OCI-LY3 (cell line): ENCODE results near the gene NRAP.

Experiments
- EZH2phosphoT487 ChIP-seq: fragments of 200-600 bp; shearing (Covaris generic); IDR thresholded peaks from 2 replicates; pipeline ENCODE4 v1.6.1; 2018; ENCODE audit warnings: antibody characterized with exemption, mixed run types, low read depth
- TF ChIP-seq, protein P1 (sequence below): fragments of 200-600, 300-600 bp; sonication (generic); IDR thresholded peaks from 2 replicates; pipeline ENCODE4 v1.5.1; 2014; ENCODE audit warnings: antibody characterized with exemption, low read length, low read depth

DNA sequence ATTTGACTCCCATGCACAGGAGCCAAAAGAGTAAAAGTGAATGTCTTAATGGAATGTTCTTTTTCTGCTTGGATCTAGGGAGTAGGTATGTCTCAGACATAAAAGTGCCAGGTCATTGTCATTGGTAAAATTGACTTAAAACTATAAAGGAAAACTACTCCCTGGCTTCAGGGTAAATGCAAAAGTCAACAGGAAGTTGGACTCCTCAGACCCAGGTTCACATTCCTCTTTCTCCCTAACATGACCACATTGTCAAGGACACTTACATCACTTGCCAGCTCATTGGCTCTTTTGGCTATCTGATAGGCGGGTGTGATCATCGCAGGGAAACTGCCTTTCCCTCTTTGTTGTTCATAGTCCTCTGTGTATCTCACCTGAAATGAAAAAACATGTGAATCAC is 13.7 kb downstream of the NRAP start:
- TF ChIP-seq, protein P1, sequence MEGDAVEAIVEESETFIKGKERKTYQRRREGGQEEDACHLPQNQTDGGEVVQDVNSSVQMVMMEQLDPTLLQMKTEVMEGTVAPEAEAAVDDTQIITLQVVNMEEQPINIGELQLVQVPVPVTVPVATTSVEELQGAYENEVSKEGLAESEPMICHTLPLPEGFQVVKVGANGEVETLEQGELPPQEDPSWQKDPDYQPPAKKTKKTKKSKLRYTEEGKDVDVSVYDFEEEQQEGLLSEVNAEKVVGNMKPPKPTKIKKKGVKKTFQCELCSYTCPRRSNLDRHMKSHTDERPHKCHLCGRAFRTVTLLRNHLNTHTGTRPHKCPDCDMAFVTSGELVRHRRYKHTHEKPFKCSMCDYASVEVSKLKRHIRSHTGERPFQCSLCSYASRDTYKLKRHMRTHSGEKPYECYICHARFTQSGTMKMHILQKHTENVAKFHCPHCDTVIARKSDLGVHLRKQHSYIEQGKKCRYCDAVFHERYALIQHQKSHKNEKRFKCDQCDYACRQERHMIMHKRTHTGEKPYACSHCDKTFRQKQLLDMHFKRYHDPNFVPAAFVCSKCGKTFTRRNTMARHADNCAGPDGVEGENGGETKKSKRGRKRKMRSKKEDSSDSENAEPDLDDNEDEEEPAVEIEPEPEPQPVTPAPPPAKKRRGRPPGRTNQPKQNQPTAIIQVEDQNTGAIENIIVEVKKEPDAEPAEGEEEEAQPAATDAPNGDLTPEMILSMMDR = no peak
- TF ChIP-seq EZH2phosphoT487 = no peak
